ENCODE measurements around the gene CLDN24. TPM values are rescaled to one million over a fixed set of nuclear protein-coding genes. Genes with fewer than 3 reads are reported as not detected.

The CLDN24 gene
- total and polyA plus RNA-seq, 2 donors: not detected

DNA sequence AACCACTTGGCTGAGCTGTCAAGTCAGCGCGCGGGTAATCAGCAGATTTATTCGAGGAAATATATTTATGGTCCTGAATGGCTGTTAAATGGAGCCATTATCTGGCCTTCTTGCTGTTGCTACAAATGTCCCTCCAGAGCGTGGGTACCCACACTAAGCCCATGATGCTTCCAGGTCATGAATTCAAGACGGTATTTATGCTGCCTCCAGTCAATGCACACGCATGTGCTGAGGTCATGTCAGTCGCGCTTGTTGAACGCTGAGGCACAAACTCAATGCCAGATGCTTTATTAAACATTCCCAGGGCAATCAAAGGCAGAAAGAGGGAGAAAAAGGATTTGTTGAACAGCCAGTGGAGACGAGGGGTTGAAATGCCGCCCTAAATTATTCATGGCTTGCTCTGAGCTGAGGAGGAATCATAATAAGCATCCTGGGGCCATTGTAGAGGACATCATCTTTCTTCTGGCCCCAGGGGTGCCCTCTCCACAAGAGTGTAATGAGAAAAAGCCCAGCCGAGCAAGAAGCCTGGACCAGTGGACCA lies 36.1 kb upstream of the CLDN24 start:
- Histone ChIP-seq H3K36me3 (ENCODE audit: control insufficient read depth in 2 of 2, insufficient read depth in 2 of 2, low read length in 1 of 2) (no peaks in the 10 kb centered on the region), H3K27ac (ENCODE audit: low read depth in 1 of 2, low read length in 1 of 2) (no peak overlapping the region), H3K4me3 (ENCODE audit: low read length in 2 of 2) (no peak overlapping the region), H3K9me3 (ENCODE audit: control insufficient read depth in 2 of 2, insufficient read depth in 1 of 2, low read length in 1 of 2) (no peaks in the 10 kb centered on the region), H3K4me1 (ENCODE audit: control insufficient read depth in 2 of 2, insufficient read depth in 2 of 2, low read length in 2 of 2) (no peaks in the 10 kb centered on the region), H3K27me3 (ENCODE audit: control insufficient read depth in 2 of 2, insufficient read depth in 1 of 2, low read length in 1 of 2) (no peaks in the 10 kb centered on the region)
- no peak for DNase-seq (ENCODE audit: low read depth in 6 of 9, low spot score in 9 of 9)
- 94% methylated on average over 13 of the region's 13 CpGs for WGBS

DNA sequence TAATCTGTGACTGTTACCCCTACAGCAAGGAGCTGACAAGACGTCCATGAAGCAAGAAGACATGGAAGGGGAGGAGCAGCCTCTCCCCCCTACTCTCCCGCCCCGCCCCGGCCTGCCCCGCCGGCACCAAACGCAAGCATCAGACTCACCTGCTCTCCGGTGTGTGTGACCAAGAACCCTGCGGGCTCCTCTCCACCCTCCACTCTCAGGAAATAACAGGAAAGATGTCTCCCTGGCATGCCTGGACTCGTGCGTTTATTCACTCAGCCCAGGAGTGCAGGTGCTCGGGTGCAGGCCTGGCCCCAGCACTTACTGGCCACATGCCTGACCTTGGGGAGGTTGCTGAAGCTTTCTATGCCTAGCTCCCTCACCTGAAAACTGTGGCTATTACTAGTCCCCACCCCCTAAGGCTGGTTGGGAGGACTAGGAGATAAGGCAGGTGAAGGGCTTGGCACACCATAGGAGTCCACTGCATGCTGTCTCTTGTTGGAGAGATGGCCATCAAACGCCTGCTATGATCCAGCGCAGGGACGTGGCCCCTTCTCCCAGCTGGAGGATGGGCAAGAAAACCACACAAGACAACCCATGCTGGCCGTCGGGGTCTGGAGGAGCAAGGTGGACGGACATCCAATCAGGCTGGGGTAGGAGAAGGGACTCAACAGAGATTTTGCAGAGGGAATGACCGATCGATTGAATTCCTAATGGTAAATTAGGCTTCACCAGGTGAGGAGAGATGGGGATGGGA lies 34.9 kb upstream of the CLDN24 start:
- no peaks in the 10 kb centered on the region for H3K36me3 ChIP-seq (ENCODE audit: control insufficient read depth in 2 of 2, insufficient read depth in 2 of 2, low read length in 1 of 2)
- H3K27ac ChIP-seq (ENCODE audit: low read depth in 1 of 2, low read length in 1 of 2): no peak overlapping the region
- H3K4me1 ChIP-seq (ENCODE audit: control insufficient read depth in 2 of 2, insufficient read depth in 2 of 2, low read length in 2 of 2): no peaks in the 10 kb centered on the region
- H3K27me3 ChIP-seq (ENCODE audit: control insufficient read depth in 2 of 2, insufficient read depth in 1 of 2, low read length in 1 of 2): no peaks in the 10 kb centered on the region
- no peaks in the 10 kb centered on the region for H3K9me3 ChIP-seq (ENCODE audit: control insufficient read depth in 2 of 2, insufficient read depth in 1 of 2, low read length in 1 of 2)
- WGBS: 90% methylated on average over 20 of the region's 20 CpGs
- no peak overlapping the region for H3K4me3 ChIP-seq (ENCODE audit: low read length in 2 of 2)
- no peak for DNase-seq (ENCODE audit: low read depth in 6 of 9, low spot score in 9 of 9)

DNA sequence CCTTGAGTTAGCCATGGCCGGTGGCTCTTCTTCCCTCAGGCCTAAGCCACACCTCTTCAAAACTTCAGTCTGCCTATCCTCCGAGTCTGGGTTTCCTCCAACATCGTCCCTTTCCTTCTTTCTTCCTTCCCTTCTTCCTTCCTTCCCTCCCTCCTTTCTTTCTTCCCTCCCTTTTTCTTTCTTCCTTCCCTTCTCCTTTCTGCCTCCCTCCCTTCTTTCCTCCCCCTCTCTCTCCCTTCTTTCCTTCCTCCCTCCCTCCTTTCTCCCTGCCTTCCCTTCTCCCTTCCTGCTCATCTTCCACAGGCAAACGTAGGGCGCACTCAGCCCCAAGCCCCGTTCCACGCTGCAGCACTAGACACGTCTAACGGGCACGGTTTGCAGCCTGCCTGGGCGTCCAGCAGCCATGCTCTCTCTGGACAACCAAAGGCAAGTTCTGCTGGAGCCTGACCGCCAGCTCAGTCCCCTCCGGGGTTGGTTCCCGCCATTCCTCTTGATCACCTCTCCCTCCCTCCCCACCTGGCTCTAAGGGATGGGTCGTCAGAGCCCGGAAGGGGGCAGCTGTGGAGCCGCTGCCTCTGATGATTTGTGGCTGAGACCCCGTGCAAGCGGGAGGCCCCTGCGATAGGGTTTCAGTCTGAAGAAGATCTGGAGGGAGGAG lies 34.1 kb upstream of the CLDN24 start:
- 94% methylated on average over 20 of the region's 20 CpGs for WGBS
- no peaks in the 10 kb centered on the region for H3K27me3 ChIP-seq (ENCODE audit: control insufficient read depth in 2 of 2, insufficient read depth in 1 of 2, low read length in 1 of 2)
- DNase-seq (ENCODE audit: low read depth in 6 of 9, low spot score in 9 of 9): no peak
- no peak overlapping the region for H3K27ac ChIP-seq (ENCODE audit: low read depth in 1 of 2, low read length in 1 of 2)
- no peaks in the 10 kb centered on the region for H3K4me1 ChIP-seq (ENCODE audit: control insufficient read depth in 2 of 2, insufficient read depth in 2 of 2, low read length in 2 of 2)
- H3K36me3 ChIP-seq (ENCODE audit: control insufficient read depth in 2 of 2, insufficient read depth in 2 of 2, low read length in 1 of 2): no peaks in the 10 kb centered on the region
- H3K4me3 ChIP-seq (ENCODE audit: low read length in 2 of 2): no peak overlapping the region
- H3K9me3 ChIP-seq (ENCODE audit: control insufficient read depth in 2 of 2, insufficient read depth in 1 of 2, low read length in 1 of 2): no peaks in the 10 kb centered on the region

DNA sequence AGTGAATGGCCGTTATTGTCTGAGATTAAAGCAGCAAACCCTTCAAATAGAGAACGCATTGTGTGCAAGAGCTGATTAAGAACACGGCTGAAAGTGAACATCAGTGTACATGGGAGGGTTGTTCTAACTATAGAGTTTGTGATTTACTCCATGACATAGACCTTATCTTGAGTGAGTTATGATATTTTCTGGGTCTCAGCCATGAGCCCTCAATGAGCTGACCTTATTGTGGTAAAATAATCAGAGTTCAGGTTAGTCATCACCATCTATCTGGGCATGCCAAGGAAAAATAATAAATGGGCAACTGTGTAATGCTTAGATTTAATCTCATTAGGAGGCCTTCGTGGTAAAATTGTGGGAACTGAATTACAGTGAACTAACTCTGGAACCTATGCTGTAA lies 33.2 kb upstream of the CLDN24 start:
- Histone ChIP-seq H3K27me3 (ENCODE audit: control insufficient read depth in 2 of 2, insufficient read depth in 1 of 2, low read length in 1 of 2) (no peaks in the 10 kb centered on the region), H3K27ac (ENCODE audit: low read depth in 1 of 2, low read length in 1 of 2) (no peak overlapping the region), H3K4me1 (ENCODE audit: control insufficient read depth in 2 of 2, insufficient read depth in 2 of 2, low read length in 2 of 2) (no peaks in the 10 kb centered on the region), H3K9me3 (ENCODE audit: control insufficient read depth in 2 of 2, insufficient read depth in 1 of 2, low read length in 1 of 2) (no peaks in the 10 kb centered on the region), H3K4me3 (ENCODE audit: low read length in 2 of 2) (no peak overlapping the region), H3K36me3 (ENCODE audit: control insufficient read depth in 2 of 2, insufficient read depth in 2 of 2, low read length in 1 of 2) (no peaks in the 10 kb centered on the region)
- no peak for DNase-seq (ENCODE audit: low read depth in 6 of 9, low spot score in 9 of 9)
- 93% methylated on average over 4 of the region's 4 CpGs for WGBS

DNA sequence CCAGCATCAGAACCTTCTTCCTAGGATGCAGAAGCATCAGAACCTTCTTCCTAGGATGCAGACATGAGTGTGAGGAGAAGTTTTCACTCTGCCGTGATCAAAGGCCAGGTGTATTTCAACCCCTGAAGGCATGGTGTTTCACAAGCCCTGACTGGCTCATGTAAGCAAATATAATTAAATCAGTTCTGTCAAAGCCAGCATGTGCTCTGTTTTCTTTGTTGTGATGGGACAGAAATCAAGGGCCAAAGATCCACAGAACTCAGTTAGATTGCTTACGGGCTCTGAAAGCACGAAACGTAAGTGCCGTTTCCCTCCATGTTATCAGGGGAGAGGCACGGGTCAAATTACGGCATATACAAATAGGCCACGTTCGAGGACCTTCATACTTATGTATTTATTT lies 32.0 kb upstream of the CLDN24 start:
- Histone ChIP-seq H3K9me3 (ENCODE audit: control insufficient read depth in 2 of 2, insufficient read depth in 1 of 2, low read length in 1 of 2) (no peaks in the 10 kb centered on the region), H3K36me3 (ENCODE audit: control insufficient read depth in 2 of 2, insufficient read depth in 2 of 2, low read length in 1 of 2) (no peaks in the 10 kb centered on the region), H3K27ac (ENCODE audit: low read depth in 1 of 2, low read length in 1 of 2) (no peak overlapping the region), H3K4me3 (ENCODE audit: low read length in 2 of 2) (no peak overlapping the region), H3K27me3 (ENCODE audit: control insufficient read depth in 2 of 2, insufficient read depth in 1 of 2, low read length in 1 of 2) (no peaks in the 10 kb centered on the region), H3K4me1 (ENCODE audit: control insufficient read depth in 2 of 2, insufficient read depth in 2 of 2, low read length in 2 of 2) (no peaks in the 10 kb centered on the region)
- DNase-seq (ENCODE audit: low read depth in 6 of 9, low spot score in 9 of 9): no peak
- WGBS: 94% methylated on average over 9 of the region's 9 CpGs

DNA sequence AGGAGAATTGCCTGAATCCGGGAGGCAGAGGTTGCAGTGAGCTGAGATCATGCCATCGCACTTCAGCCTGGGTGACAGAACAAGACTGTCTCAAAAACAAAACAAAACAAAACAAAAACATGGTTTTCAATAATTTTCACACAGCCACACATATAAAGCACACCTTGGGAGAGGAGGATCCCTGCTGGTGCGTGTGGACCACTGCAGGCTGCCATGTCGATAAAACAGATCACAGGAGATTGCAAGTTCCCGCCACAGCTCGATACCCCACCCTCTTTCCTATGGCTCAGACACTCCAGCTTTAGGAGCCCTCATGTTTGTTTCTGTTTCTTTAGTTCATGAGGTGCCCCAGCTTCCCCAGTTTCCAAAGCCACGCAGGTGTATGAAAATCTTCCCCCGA lies 31.3 kb upstream of the CLDN24 start:
- no peaks in the 10 kb centered on the region for H3K4me1 ChIP-seq (ENCODE audit: control insufficient read depth in 2 of 2, insufficient read depth in 2 of 2, low read length in 2 of 2)
- 88% methylated on average over 8 of the region's 8 CpGs for WGBS
- H3K4me3 ChIP-seq (ENCODE audit: low read length in 2 of 2): no peak overlapping the region
- H3K36me3 ChIP-seq (ENCODE audit: control insufficient read depth in 2 of 2, insufficient read depth in 2 of 2, low read length in 1 of 2): no peaks in the 10 kb centered on the region
- H3K27me3 ChIP-seq (ENCODE audit: control insufficient read depth in 2 of 2, insufficient read depth in 1 of 2, low read length in 1 of 2): no peaks in the 10 kb centered on the region
- H3K9me3 ChIP-seq (ENCODE audit: control insufficient read depth in 2 of 2, insufficient read depth in 1 of 2, low read length in 1 of 2): no peaks in the 10 kb centered on the region
- no peak overlapping the region for H3K27ac ChIP-seq (ENCODE audit: low read depth in 1 of 2, low read length in 1 of 2)
- DNase-seq (ENCODE audit: low read depth in 6 of 9, low spot score in 9 of 9): no peak

DNA sequence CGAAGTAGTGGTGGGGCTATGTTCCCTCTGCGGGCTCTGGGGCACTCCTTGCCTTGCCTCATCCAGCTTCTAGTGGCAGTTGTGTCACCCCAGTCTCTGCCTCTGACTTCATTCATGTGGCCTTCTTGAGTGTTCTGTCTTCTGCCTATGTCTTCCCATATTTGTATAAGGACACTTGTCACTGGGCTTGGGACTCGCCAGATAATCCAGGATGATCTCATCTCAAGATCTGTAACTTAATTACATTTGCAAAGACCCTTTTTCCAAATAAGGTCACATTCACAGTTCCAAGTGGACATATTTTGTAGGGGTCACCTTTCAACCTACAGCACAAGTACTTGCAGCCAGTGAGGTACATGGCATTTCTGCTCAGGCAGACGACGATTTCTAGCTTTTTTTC lies 30.3 kb upstream of the CLDN24 start:
- no peak overlapping the region for H3K4me3 ChIP-seq (ENCODE audit: low read length in 2 of 2)
- no peaks in the 10 kb centered on the region for H3K36me3 ChIP-seq (ENCODE audit: control insufficient read depth in 2 of 2, insufficient read depth in 2 of 2, low read length in 1 of 2)
- DNase-seq (ENCODE audit: low read depth in 6 of 9, low spot score in 9 of 9): no peak
- H3K4me1 ChIP-seq (ENCODE audit: control insufficient read depth in 2 of 2, insufficient read depth in 2 of 2, low read length in 2 of 2): no peaks in the 10 kb centered on the region
- no peaks in the 10 kb centered on the region for H3K27me3 ChIP-seq (ENCODE audit: control insufficient read depth in 2 of 2, insufficient read depth in 1 of 2, low read length in 1 of 2)
- H3K27ac ChIP-seq (ENCODE audit: low read depth in 1 of 2, low read length in 1 of 2): no peak overlapping the region
- H3K9me3 ChIP-seq (ENCODE audit: control insufficient read depth in 2 of 2, insufficient read depth in 1 of 2, low read length in 1 of 2): no peaks in the 10 kb centered on the region
- 96% methylated on average over 5 of the region's 5 CpGs for WGBS

DNA sequence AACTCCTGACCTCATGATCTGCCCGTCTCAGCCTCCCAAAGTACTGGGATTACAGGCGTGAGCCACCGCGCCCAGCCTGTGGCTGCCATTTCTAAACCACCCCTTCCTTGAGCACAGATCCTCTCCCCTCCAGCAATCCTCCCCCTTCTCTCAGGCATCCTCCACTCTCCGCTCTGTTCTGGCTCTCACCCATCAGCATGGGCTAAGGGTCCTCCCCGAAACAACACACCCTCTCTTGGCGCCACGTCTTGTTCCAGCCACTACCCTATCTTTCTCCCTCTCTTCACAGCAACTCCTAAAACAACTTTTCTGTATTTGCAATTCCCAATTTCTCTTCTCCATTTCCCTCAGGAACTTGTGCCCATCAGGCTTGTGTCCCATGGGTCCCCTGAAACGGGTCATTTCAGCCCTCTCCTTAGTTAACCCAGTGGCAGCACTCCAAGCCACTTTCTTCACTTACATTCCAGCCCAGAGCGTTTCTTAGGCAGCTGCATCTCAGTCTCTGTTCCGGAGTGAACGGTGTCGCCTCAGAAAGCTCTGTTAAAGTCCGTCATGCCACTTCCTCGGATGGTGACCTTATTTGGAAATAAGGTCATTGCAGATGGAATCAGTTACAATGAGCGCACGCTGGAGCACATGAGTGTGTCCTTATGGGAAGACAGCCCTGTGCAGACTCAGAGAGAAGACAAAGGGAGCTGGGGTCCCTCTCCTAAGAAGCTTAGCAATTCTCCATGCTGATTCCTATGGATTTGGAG lies 28.3 kb upstream of the CLDN24 start:
- Histone ChIP-seq H3K27ac (ENCODE audit: low read depth in 1 of 2, low read length in 1 of 2) (no peak overlapping the region), H3K4me3 (ENCODE audit: low read length in 2 of 2) (no peak overlapping the region), H3K27me3 (ENCODE audit: control insufficient read depth in 2 of 2, insufficient read depth in 1 of 2, low read length in 1 of 2) (no peaks in the 10 kb centered on the region), H3K9me3 (ENCODE audit: control insufficient read depth in 2 of 2, insufficient read depth in 1 of 2, low read length in 1 of 2) (no peaks in the 10 kb centered on the region), H3K4me1 (ENCODE audit: control insufficient read depth in 2 of 2, insufficient read depth in 2 of 2, low read length in 2 of 2) (no peaks in the 10 kb centered on the region), H3K36me3 (ENCODE audit: control insufficient read depth in 2 of 2, insufficient read depth in 2 of 2, low read length in 1 of 2) (no peaks in the 10 kb centered on the region)
- WGBS: 95% methylated on average over 17 of the region's 17 CpGs
- DNase-seq (ENCODE audit: low read depth in 6 of 9, low spot score in 9 of 9): no peak

DNA sequence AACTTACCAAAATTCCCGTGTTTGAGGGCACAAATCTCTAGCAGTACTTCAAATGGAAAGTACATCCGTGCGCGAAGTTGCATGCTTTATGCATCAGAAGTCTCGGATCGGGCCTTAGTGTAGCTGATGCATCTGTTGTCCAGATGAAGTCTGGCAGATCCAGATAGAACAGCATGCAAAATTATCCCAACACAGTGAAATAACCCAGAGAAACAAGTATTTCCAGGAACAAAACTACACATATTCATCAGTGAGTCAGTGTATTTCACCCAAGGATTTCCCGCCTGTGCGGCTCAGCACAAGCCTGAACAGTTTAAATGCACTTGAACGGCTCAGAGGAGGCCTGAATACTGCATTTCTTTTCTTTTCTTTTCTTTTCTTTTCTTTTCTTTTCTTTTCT lies 27.4 kb upstream of the CLDN24 start:
- H3K4me1 ChIP-seq (ENCODE audit: control insufficient read depth in 2 of 2, insufficient read depth in 2 of 2, low read length in 2 of 2): no peaks in the 10 kb centered on the region
- no peak overlapping the region for H3K27ac ChIP-seq (ENCODE audit: low read depth in 1 of 2, low read length in 1 of 2)
- DNase-seq (ENCODE audit: low read depth in 6 of 9, low spot score in 9 of 9): no peak

More for the DNA sequence above, 27.4 kb upstream of the CLDN24 start:
- 96% methylated on average over 9 of the region's 9 CpGs for WGBS
- H3K9me3 ChIP-seq (ENCODE audit: control insufficient read depth in 2 of 2, insufficient read depth in 1 of 2, low read length in 1 of 2): no peaks in the 10 kb centered on the region
- no peak overlapping the region for H3K4me3 ChIP-seq (ENCODE audit: low read length in 2 of 2)
- H3K36me3 ChIP-seq (ENCODE audit: control insufficient read depth in 2 of 2, insufficient read depth in 2 of 2, low read length in 1 of 2): no peaks in the 10 kb centered on the region
- no peaks in the 10 kb centered on the region for H3K27me3 ChIP-seq (ENCODE audit: control insufficient read depth in 2 of 2, insufficient read depth in 1 of 2, low read length in 1 of 2)

Measured in thymus (tissue), 11 donors.